GM23338 (cell line): ENCODE measurements around the gene AXIN2.

Experiments
- EZH2 ChIP-seq: fragments of 200-600 bp; sonication (generic); IDR thresholded peaks from one replicate; pipeline ENCODE4 v1.8.0; 2017; ENCODE audit warnings: antibody characterized with exemption, mild to moderate bottlenecking, low read depth; ENCODE audit not compliant: unreplicated experiment
- TF ChIP-seq, protein P1 (sequence below), 2 experiments: fragments of 200-600 bp in 1 of 2; sonication (generic) in 1 of 2; conservative IDR thresholded peaks; 2 replicates each; pipeline versions ENCODE4 v1.5.1 to v1.6.1; 2016 to 2017; ENCODE audit warnings: antibody characterized with exemption in 2 of 2, low read depth in 2 of 2, mild to moderate bottlenecking in 2 of 2, moderate library complexity in 1 of 2

DNA sequence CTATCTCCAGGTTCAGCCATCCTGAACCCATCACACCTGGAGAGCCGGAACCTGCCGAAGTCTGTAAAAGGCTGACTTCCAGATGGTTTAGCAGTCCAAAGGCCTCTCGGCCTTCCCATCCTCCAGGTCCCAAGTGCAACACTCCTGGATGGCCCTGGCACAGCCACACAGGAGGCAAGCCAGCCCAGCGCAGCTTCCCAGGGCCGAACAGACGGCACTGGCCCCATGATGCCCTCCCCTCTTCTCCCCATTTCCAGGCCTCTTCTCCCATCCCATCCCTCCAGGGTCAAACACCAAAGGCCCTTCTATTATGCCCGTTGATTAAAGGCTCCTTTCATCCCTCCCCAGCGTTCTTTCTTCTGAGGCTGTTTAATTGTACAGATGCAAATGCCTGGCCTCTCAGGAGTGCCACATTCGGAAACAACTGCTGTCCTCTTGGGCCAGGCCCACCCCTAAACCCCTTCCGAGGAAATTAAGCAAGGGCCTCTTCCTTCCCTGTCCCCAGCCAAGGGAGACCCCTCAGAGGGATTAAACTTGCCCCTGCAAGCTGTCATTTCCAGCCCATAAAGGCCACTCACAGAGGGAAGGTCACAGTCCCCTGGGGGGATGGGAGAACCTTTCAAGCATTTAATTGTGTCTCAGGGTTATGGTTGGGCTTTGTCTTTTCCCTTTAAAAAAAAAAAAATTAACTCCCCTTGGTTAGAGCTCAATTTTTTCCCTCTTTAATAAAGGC, 30.8 kb downstream of the AXIN2 start:
- TF ChIP-seq, protein P1, sequence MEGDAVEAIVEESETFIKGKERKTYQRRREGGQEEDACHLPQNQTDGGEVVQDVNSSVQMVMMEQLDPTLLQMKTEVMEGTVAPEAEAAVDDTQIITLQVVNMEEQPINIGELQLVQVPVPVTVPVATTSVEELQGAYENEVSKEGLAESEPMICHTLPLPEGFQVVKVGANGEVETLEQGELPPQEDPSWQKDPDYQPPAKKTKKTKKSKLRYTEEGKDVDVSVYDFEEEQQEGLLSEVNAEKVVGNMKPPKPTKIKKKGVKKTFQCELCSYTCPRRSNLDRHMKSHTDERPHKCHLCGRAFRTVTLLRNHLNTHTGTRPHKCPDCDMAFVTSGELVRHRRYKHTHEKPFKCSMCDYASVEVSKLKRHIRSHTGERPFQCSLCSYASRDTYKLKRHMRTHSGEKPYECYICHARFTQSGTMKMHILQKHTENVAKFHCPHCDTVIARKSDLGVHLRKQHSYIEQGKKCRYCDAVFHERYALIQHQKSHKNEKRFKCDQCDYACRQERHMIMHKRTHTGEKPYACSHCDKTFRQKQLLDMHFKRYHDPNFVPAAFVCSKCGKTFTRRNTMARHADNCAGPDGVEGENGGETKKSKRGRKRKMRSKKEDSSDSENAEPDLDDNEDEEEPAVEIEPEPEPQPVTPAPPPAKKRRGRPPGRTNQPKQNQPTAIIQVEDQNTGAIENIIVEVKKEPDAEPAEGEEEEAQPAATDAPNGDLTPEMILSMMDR (conservative IDR thresholded peaks at IDR 0.05; ENCODE audit: low read depth in 2 of 2), result no peak
- no peak for TF ChIP-seq EZH2
